Measurements from ENCODE around the gene SYNPO2L.

The SYNPO2L gene

GRCh38 chr10:73614720-73615119 lies 41.1 kb downstream of the SYNPO2L start:
- FAIRE-seq, result no peak

GRCh38 chr10:73609116-73609515 lies 46.7 kb downstream of the SYNPO2L start:
- FAIRE-seq, result no peak

GRCh38 chr10:73601486-73601921 lies 54.3 kb downstream of the SYNPO2L start:
- FAIRE-seq, result peak; percentile 95

- FAIRE-seq, result no peak
Observed at GRCh38 chr10:73597346-73597745, 58.5 kb downstream of the SYNPO2L start.
